B cell (primary cell): ENCODE data around the gene ASAP3. TPM values are rescaled to one million over a fixed set of nuclear protein-coding genes. Genes with fewer than 3 reads are reported as not detected.

ENCODE experiments used
- ATAC-seq: fragments of 200-7000 bp; cut with Tn5 transposase; one replicate; pipeline ENCODE4 v1.10.0; 2021; ENCODE audit warnings: low read depth, mild to moderate bottlenecking, moderate number of reproducible peaks, moderate library complexity
- CTCF ChIA-PET: fragments of 350-600 bp; sonication (Branson Sonifier 250); formaldehyde crosslinking; loops from one replicate; lab custom pipeline; 2021; ENCODE audit warnings: antibody characterized with exemption, inconsistent platforms; lab: Charles Lee
- POLR2A ChIA-PET: fragments of 350-600 bp; sonication (Branson Sonifier 250); formaldehyde crosslinking; loops from one replicate; lab custom pipeline; 2021; ENCODE audit warnings: antibody characterized with exemption; lab: Charles Lee
- DNase-seq: peaks from one replicate; pipeline ENCODE4 v3.0.0; 2013
- H2AFZ ChIP-seq: 2 replicates; pipeline ENCODE4 v1.6.1; 2012; ENCODE audit warnings: mild to moderate bottlenecking, low read depth, low read length; ENCODE audit not compliant: insufficient read depth, poor library complexity, severe bottlenecking
- H3K27ac ChIP-seq, 2 donors: 1 replicate in 1 of 2; 2 replicates in 1 of 2; pipeline ENCODE4 v1.5.1; 2012 to 2013; ENCODE audit warnings: low read length in 2 of 2, mild to moderate bottlenecking in 2 of 2, moderate library complexity in 1 of 2
- H3K27me3 ChIP-seq, 4 experiments: fragments of 200-600 bp in 1 of 4; sonication (generic) in 1 of 4; replicated peaks in 1 of 4; 1 replicate in 2 of 4; 2 replicates in 2 of 4; pipeline versions ENCODE4 v1.6.1 to v1.7.0; 2013 to 2016; ENCODE audit warnings: low read length in 3 of 4, mild to moderate bottlenecking in 2 of 4, mixed read lengths in 1 of 4, moderate library complexity in 1 of 4; ENCODE audit not compliant: insufficient read depth in 4 of 4, control insufficient read depth in 3 of 4; ENCODE audit errors: control extremely low read depth in 1 of 4
- H3K36me3 ChIP-seq, 2 experiments: replicated peaks in 1 of 2; 1 replicate in 1 of 2; 2 replicates in 1 of 2; pipeline versions ENCODE4 v1.6.1 to v1.7.1; 2013; ENCODE audit warnings: low read length in 1 of 2; ENCODE audit not compliant: insufficient read depth in 2 of 2, control insufficient read depth in 1 of 2; ENCODE audit errors: control extremely low read depth in 1 of 2, extremely low read depth in 1 of 2
- H3K4me1 ChIP-seq, 2 donors: fragments of 200-600 bp in 1 of 2; sonication (generic) in 1 of 2; 1 replicate in 1 of 2; 2 replicates in 1 of 2; pipeline versions ENCODE4 v1.5.1 to v1.6.1; 2013 to 2017; ENCODE audit warnings: low read length in 2 of 2; ENCODE audit not compliant: control insufficient read depth in 2 of 2, insufficient read depth in 2 of 2
- H3K4me2 ChIP-seq: replicated peaks from 2 replicates; pipeline ENCODE3; 2012; ENCODE audit warnings: mild to moderate bottlenecking, low read depth, low read length; ENCODE audit not compliant: poor library complexity, severe bottlenecking
- H3K4me3 ChIP-seq, 5 experiments: fragments of 200-600 bp in 1 of 5; sonication (generic) in 1 of 5; 1 replicate in 3 of 5; 2 replicates in 2 of 5; pipeline versions ENCODE4 v1.5.1 to v1.7.0; 2011 to 2016; ENCODE audit warnings: low read length in 4 of 5, mild to moderate bottlenecking in 4 of 5, low read depth in 2 of 5, control low read depth in 1 of 5, moderate library complexity in 1 of 5; ENCODE audit not compliant: insufficient read depth in 1 of 5; ENCODE audit errors: control extremely low read depth in 1 of 5, extremely low read depth in 1 of 5
- H3K79me2 ChIP-seq: fragments of 200-600 bp; sonication (generic); one replicate; pipeline ENCODE4 v1.6.0; 2016; ENCODE audit warnings: low read length; ENCODE audit not compliant: control insufficient read depth, insufficient read depth
- H3K9ac ChIP-seq: fragments of 200-600 bp; sonication (generic); 2 replicates; pipeline ENCODE4 v1.6.1; 2017; ENCODE audit warnings: mild to moderate bottlenecking, low read length, moderate library complexity
- H3K9me3 ChIP-seq, 3 donors: one replicate each; pipeline versions ENCODE4 v1.6.1 to v1.7.1; 2013; ENCODE audit warnings: low read length in 2 of 3; ENCODE audit not compliant: control insufficient read depth in 2 of 3, insufficient read depth in 1 of 3; ENCODE audit errors: control extremely low read depth in 1 of 3
- H4K20me1 ChIP-seq: 2 replicates; pipeline ENCODE4 v1.6.0; 2012; ENCODE audit warnings: mild to moderate bottlenecking, low read length; ENCODE audit not compliant: insufficient read depth, control insufficient read depth, poor library complexity, severe bottlenecking
- H3K27ac Mint-ChIP-seq: one replicate; pipeline ENCODE4 v1.8.0; 2021; ENCODE audit warnings: mixed read lengths
- H3K27me3 Mint-ChIP-seq: one replicate; pipeline ENCODE4 v1.8.0; 2021; ENCODE audit warnings: mixed read lengths
- H3K4me1 Mint-ChIP-seq: one replicate; pipeline ENCODE4 v1.8.0; 2021; ENCODE audit warnings: mixed read lengths
- H3K4me3 Mint-ChIP-seq: one replicate; pipeline ENCODE4 v1.8.0; 2021; ENCODE audit warnings: mixed read lengths
- H3K9me3 Mint-ChIP-seq: one replicate; pipeline ENCODE4 v1.8.0; 2022; ENCODE audit warnings: mixed read lengths; ENCODE audit not compliant: insufficient read depth
- EZH2 ChIP-seq: IDR thresholded peaks from 2 replicates; pipeline ENCODE4 v1.6.1; 2012; ENCODE audit warnings: borderline replicate concordance, low read depth, mild to moderate bottlenecking, moderate library complexity, low read length; ENCODE audit not compliant: insufficient read depth, poor library complexity, severe bottlenecking
- WGBS: methylation state at CpG from one replicate; pipeline ENCODE4 v1.1.5; 2013; ENCODE audit warnings: missing lambda C conversion rate; ENCODE audit not compliant: insufficient coverage; 5-methylcytosine and 5-hydroxymethylcytosine counted together
- intact Hi-C: fragments of 100-400 bp; cut with micrococcal nuclease; formaldehyde crosslinking; loops from one replicate; pipeline ENCODE4 v1.10.0; 2022
- polyA plus RNA-seq: library from polyadenylated mRNA; depleted of rRNA; stranded (reverse); fragments of >200 nt; gene quantifications from 2 replicates; pipeline ENCODE4 v1.2.3, GENCODE V29; 2012
- total RNA-seq, 2 donors: library from RNA; stranded (reverse); fragments of 120-200 nt in 1 of 2; gene quantifications; 1 replicate in 1 of 2; 2 replicates in 1 of 2; pipeline versions ENCODE4 v1.2.3 to v1.2.4, GENCODE V29; 2013 to 2022
- TF ChIP-seq, protein P1 (sequence below): fragments of 200-600 bp; IDR thresholded peaks from one replicate; pipeline ENCODE4 v1.8.0; 2022; ENCODE audit warnings: antibody characterized with exemption, mild to moderate bottlenecking

ASAP3 gene
- total and polyA plus RNA-seq, 2 donors (not counting 1 experiment from before 2014, with no cell fraction given), result 2.9 to 11.0 TPM

GRCh38 chr1:23395849-23396248, 88.1 kb downstream of the ASAP3 start:
- Histone ChIP-seq H3K9me3 (no peaks in the 10 kb centered on the region), H3K79me2 (no peaks in the 10 kb centered on the region), H3K4me1 (no peaks in the 10 kb centered on the region), H4K20me1 (no peaks in the 10 kb centered on the region), H3K36me3 (no peaks in the 10 kb centered on the region), H3K9ac (no peak overlapping the region), H3K27me3 (peaks cover 0 to 3% (median 0%) of the 10 kb centered on the region in 4 experiments), H3K4me2 (no peak overlapping the region), H3K4me3 (no peak overlapping the region), H3K27ac (no peak overlapping the region), H2AFZ (no peak overlapping the region)
- DNase-seq (no peak), ATAC-seq (no peak)
- Mint-ChIP-seq H3K4me3 (no peak overlapping the region), H3K9me3 (no peaks in the 10 kb centered on the region), H3K4me1 (no peaks in the 10 kb centered on the region), H3K27me3 (peaks cover 19% of the 10 kb centered on the region), H3K27ac (no peak overlapping the region)
- 73% methylated on average over 4 of the region's 4 CpGs for WGBS
- ChIA-PET CTCF (interaction anchor here (0.7 kb wide), 1 partner anchor 124 kb away, joined by 4 read pairs; no protein-coding TSS in a partner anchor), POLR2A (no interaction called here)
- TF ChIP-seq EZH2, result no peak
- TF ChIP-seq, protein P1, sequence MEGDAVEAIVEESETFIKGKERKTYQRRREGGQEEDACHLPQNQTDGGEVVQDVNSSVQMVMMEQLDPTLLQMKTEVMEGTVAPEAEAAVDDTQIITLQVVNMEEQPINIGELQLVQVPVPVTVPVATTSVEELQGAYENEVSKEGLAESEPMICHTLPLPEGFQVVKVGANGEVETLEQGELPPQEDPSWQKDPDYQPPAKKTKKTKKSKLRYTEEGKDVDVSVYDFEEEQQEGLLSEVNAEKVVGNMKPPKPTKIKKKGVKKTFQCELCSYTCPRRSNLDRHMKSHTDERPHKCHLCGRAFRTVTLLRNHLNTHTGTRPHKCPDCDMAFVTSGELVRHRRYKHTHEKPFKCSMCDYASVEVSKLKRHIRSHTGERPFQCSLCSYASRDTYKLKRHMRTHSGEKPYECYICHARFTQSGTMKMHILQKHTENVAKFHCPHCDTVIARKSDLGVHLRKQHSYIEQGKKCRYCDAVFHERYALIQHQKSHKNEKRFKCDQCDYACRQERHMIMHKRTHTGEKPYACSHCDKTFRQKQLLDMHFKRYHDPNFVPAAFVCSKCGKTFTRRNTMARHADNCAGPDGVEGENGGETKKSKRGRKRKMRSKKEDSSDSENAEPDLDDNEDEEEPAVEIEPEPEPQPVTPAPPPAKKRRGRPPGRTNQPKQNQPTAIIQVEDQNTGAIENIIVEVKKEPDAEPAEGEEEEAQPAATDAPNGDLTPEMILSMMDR, result no peak
- intact Hi-C loops, result no loop called here

GRCh38 chr1:23395154-23395724, 88.7 kb downstream of the ASAP3 start:
- H3K27ac Mint-ChIP-seq, result no peak overlapping the region
- intact Hi-C loops, result no loop called here
- Histone ChIP-seq H3K9me3 (no peaks in the 10 kb centered on the region), H4K20me1 (no peaks in the 10 kb centered on the region), H3K4me2 (no peak overlapping the region), H2AFZ (no peak overlapping the region), H3K27me3 (peaks cover 0 to 3% (median 0%) of the 10 kb centered on the region in 4 experiments), H3K9ac (no peak overlapping the region), H3K4me1 (no peaks in the 10 kb centered on the region), H3K36me3 (no peaks in the 10 kb centered on the region), H3K27ac (no peak overlapping the region), H3K4me3 (no peak overlapping the region), H3K79me2 (no peaks in the 10 kb centered on the region)
- ChIA-PET CTCF (interaction anchor here (0.7 to 2.0 kb wide), 2 partner anchors 8 to 125 kb away, joined by 4 to 11 read pairs; no protein-coding TSS in a partner anchor), POLR2A (no interaction called here)
- TF ChIP-seq, protein P1, result no peak
- TF ChIP-seq EZH2, result no peak
- H3K27me3 Mint-ChIP-seq, result peaks cover 25% of the 10 kb centered on the region
- WGBS, result 100% methylated on average over 1 of the region's 8 CpGs
- H3K4me1 Mint-ChIP-seq, result no peaks in the 10 kb centered on the region
- ATAC-seq, result no peak
- no peak overlapping the region for H3K4me3 Mint-ChIP-seq
- DNase-seq, result no peak
- H3K9me3 Mint-ChIP-seq, result no peaks in the 10 kb centered on the region
